GM19324 (cell line): ENCODE measurements around the gene GTF3C1.
A peak's percentile ranks its signal among the peaks of the same experiment; 100 is the strongest.
"Not testable (repeated sequence)": the region's sequence is repeated elsewhere in the genome, so short reads cannot be mapped to it uniquely, and the experiment has no call there.

Experiments used
- ATAC-seq: cut with Tn5 transposase; IDR thresholded peaks from one replicate; pipeline ENCODE4 v1.9.1; 2021; ENCODE audit warnings: mild to moderate bottlenecking, moderate library complexity; ENCODE audit not compliant: unreplicated experiment, low FRiP score

GTF3C1 gene

DNA sequence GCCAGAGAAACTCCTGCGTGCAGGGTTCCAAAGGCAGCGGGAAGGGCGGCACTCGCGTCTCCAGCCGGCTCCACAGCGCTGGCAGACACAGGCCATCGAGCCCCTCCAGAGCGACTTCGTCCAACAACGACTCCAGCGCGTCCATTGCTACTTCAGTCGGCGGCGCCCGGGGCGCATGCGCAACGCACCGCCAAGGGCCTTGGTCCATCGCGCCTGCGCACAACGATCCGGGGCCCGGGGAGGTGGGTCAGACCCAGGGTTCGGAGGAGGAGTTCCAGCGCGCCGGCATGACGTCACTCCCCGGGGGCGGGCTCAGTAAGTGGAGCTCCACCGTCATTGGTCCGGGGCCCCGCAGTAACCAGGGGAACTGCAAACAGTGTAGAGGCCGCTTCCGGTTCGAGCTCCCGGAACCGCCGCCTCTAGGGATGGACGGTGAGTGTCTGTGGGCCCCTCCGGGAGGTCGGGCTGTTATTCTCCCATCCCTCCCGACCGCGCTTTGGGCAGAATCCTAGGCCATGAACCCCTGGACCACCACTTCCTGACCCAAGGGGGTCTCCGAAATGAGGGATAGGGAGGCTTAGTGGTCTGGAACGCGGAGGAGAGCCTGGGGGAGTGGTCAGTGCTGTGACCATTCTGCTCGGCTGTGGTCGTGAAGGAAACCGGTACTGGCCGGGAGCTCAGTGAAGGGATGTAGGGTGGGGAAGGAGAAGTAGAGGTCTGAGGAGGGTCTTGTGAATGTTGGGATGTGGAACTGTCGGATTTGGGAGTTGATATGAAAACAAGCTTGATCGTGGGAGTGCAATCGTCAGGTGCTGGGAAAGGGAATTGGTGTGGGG is at the start of gene GTF3C1, which contains the start of gene KATNIP:
Gene GTF3C1 (minus strand): TSS at position 168 of the 836 bp plus-strand sequence. CDS start 23 bp downstream, at position 145.
Gene KATNIP (plus strand): TSS at position 399 of the 836 bp plus-strand sequence. CDS start 27 bp downstream, at position 426.
- peak; percentile 98 for ATAC-seq

DNA sequence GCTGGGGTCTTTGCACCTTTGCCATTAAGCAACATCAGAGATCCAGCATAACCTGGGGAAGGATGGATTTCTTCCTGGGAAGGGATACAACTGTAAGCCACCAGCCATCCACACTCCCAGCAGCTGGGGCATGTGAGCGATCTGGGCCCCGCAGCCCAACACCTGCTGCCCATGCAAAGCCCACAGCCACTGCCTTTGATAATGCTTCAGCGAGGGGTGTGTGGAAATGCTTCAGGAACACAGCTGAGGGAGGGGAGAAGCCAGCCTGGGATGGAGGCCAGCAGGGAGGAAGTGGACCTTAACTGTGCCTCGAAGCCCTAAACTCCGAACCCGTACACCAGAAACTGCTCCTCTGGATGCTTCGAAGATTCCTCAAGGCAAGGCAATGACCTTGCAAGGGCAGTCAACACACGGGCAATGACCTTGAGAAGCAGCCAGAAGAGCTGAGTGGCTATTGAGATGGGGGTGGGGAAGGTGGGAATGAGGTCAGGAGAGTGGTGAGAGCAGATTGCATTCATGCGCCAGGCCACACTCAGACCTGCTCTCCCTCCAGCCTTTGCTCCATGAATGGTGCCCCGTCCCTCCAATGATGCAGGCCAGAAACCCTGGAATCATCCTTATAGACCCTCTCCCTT is 49.3 kb upstream of the GTF3C1 start:
- no peak for ATAC-seq

GRCh38 chr16:27598220-27598619 is 48.5 kb upstream of the GTF3C1 start:
- no peak for ATAC-seq

- no peak for ATAC-seq
These were observed 47.6 kb upstream of the GTF3C1 start for GRCh38 chr16:27597361-27597760.

GRCh38 chr16:27596411-27596810 is 46.7 kb upstream of the GTF3C1 start:
- ATAC-seq: no peak

GRCh38 chr16:27595993-27596392 is 46.3 kb upstream of the GTF3C1 start:
- no peak for ATAC-seq

GRCh38 chr16:27595475-27595874 is 45.8 kb upstream of the GTF3C1 start:
- no peak for ATAC-seq

GRCh38 chr16:27591837-27592236 is 42.1 kb upstream of the GTF3C1 start:
- ATAC-seq: no peak

GRCh38 chr16:27588057-27588456 is 38.3 kb upstream of the GTF3C1 start:
- ATAC-seq: no peak

DNA sequence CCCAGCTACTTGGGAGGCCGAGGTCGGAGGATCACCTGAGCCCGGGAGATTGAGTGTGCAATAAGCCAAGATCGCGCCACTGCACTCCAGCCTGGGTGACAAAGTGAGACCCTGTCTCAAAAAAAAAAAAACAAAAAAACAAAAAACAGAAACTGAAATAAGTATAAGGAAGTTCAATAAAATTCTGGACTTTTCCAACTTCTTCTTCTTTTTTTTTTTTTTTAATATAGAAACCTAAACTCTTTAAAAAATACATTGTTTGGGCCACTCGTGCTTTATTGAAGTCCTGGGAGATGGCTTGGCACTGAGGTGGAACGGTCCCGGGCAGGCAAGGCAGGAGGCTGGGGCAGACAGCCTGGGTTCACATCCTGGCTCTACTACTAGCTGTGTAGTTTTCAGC is 37.0 kb upstream of the GTF3C1 start:
- ATAC-seq: no peak

GRCh38 chr16:27585200-27585599 is 35.5 kb upstream of the GTF3C1 start:
- ATAC-seq: no peak

DNA sequence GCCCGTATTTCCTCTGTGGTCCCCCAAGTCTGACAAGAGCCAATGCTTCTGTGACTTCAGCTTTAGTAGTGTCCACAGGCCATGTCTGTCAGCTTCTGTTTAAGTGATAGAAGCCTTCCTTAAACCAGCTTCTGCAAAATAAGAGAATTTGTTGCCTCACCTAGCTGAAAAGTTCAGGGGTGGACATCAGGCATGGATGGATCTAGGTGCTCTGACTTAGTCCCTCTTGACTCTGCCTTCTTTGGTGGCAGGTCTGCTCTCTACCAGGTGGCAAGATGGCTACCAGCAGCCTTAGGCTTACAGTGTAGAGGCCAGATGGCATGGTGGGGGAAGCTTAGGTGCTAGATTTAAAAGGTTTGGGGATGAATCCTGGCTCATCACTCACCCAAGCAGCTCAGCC is 33.9 kb upstream of the GTF3C1 start:
- ATAC-seq: no peak

DNA sequence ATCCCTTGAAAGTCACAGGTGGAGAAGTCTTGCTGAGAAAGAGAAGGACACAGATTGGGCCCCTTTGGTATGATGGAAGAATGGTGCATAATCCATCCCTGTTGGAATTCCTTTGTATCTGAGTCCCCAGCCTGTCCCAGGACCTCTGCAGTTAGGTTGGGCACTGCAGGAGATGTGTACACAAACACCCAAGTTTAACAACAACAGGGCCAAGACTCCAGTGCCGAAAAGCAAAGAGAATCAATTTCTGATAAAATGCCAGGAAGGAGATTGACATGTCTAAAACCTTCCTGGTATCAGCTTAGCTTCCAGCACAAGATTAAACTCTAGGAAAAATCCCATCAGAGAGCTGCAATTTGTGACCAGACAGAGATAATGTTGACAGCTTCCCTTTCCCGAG is 33.2 kb upstream of the GTF3C1 start:
- no peak for ATAC-seq

GRCh38 chr16:27579087-27579980 is 29.6 kb upstream of the GTF3C1 start:
- no peak for ATAC-seq

DNA sequence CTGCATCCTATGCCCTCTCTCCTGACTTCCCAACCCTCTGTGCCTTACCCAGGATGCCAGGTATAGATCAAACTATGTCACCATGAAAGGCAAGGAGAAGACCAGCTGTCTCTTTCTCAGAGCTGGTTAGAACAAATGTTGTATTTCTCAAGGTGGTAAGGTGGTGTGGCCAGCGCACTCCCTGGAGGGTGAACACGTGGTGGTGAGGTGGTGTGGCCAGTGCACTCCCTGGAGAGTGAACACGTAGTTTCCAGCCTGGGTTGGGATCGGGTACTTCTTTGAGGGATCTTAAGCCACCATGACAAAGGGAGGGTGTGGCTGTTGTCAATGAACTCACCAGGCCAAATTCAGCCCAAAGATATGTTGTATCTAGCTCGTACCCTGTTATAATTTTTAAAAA is 27.0 kb upstream of the GTF3C1 start:
- ATAC-seq: no peak

DNA sequence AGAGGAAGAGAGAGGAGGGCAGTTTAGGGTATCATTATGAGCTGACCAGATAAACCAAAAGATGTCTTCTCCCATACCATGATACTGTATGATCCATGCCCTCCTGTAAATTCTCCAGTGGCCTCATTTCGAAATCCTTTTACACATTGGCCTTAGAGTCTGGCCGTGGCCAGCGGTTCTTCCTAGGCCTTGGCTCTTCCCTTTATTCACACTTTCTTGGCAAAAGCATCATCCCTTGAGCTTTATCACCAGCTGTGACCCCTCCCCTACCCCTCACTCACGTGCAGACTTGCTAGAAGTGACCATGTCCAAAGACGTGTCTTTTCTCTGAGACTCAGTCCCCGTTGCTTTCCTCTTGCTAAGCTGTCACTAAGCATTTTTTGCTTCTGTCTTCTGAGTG is 23.0 kb upstream of the GTF3C1 start:
- ATAC-seq: no peak

- no peak for ATAC-seq
These were observed 22.0 kb upstream of the GTF3C1 start for GRCh38 chr16:27571433-27572326.

GRCh38 chr16:27570986-27571385 is 21.3 kb upstream of the GTF3C1 start:
- ATAC-seq: not testable (repeated sequence)

DNA sequence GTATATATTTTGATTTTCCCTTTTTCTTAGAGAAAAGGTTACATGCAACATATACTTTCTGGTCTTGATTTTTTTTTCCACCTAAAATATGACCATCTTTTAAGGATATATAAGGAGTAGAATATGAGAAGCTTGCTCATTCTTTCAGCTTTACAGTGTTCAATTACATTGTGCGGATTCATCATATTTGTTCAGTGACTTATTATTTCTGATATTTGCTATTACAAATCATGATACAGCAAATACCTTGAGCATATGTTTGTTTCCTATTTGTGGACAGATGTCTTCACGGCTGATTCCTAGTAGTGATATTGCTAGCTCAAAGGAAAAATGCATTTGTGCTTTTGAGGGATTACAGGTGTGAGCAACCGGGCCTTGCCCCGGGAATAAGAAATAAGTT is 18.4 kb upstream of the GTF3C1 start:
- no peak for ATAC-seq

DNA sequence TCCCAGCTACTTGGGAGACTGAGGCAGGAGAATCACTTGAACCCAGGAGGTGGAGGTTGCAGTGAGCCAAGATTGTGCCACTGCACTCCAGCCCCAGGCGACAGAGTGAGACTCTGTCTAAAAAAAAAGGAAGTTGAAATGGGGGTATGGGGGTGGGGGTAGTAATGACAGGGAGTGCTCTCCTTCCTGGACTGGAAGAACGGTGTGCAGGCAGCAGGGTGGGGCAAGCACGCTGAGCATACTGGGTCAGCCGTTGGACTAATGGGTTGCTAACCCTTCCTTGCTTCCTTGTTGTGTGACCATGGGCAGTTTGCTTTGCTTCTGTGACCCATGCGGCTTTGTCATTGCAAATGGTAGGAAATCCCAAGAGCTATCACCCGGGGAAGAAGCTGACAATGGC is 16.7 kb upstream of the GTF3C1 start:
- no peak for ATAC-seq
